Type B pancreatic cell (in vitro differentiated cells): Measurements from ENCODE around the gene ZNF592. TPM values are rescaled to one million over a fixed set of nuclear protein-coding genes. Genes with fewer than 3 reads are reported as not detected.

Experiments used
- DNase-seq: peaks from one replicate; pipeline ENCODE4 v3.0.0; 2021; ENCODE audit warnings: mixed read lengths; ENCODE audit not compliant: unreplicated experiment; ENCODE audit errors: extremely low spot score
- H3K27ac Mint-ChIP-seq: 2 replicates; pipeline ENCODE4 v1.8.0; 2021; ENCODE audit warnings: mild to moderate bottlenecking, mixed read lengths
- H3K27me3 Mint-ChIP-seq: 2 replicates; pipeline ENCODE4 v1.8.0; 2021; ENCODE audit warnings: mixed read lengths
- H3K36me3 Mint-ChIP-seq: 2 replicates; pipeline ENCODE4 v1.8.0; 2021; ENCODE audit warnings: mixed read lengths
- H3K4me1 Mint-ChIP-seq: one replicate; pipeline ENCODE4 v1.8.0; 2021; ENCODE audit warnings: mixed read lengths; ENCODE audit not compliant: unreplicated experiment
- H3K4me3 Mint-ChIP-seq: 2 replicates; pipeline ENCODE4 v1.8.0; 2021; ENCODE audit warnings: mild to moderate bottlenecking, mixed read lengths
- H3K9me3 Mint-ChIP-seq: 2 replicates; pipeline ENCODE4 v1.8.0; 2021; ENCODE audit warnings: mixed read lengths
- total RNA-seq: library from RNA; stranded (reverse); gene quantifications from 2 replicates; pipeline ENCODE4 v1.2.1, GENCODE V29; 2021; ENCODE audit warnings: low replicate concordance
- TF ChIP-seq, protein P1 (sequence below): fragments of 200-600 bp; sonication (generic); conservative IDR thresholded peaks from 2 replicates; pipeline ENCODE4 v1.5.0; 2021; ENCODE audit warnings: antibody characterized with exemption, mild to moderate bottlenecking

ZNF592 gene
- total RNA-seq, 1 donor from 2014 or later: 26.8 TPM

GRCh38 chr15:84831613-84832012 is 83.2 kb downstream of the ZNF592 start:
- no peak overlapping the region for H3K4me3 Mint-ChIP-seq
- no peaks in the 10 kb centered on the region for H3K9me3 Mint-ChIP-seq
- no peak for DNase-seq
- no peak overlapping the region for H3K27ac Mint-ChIP-seq
- TF ChIP-seq, protein P1, sequence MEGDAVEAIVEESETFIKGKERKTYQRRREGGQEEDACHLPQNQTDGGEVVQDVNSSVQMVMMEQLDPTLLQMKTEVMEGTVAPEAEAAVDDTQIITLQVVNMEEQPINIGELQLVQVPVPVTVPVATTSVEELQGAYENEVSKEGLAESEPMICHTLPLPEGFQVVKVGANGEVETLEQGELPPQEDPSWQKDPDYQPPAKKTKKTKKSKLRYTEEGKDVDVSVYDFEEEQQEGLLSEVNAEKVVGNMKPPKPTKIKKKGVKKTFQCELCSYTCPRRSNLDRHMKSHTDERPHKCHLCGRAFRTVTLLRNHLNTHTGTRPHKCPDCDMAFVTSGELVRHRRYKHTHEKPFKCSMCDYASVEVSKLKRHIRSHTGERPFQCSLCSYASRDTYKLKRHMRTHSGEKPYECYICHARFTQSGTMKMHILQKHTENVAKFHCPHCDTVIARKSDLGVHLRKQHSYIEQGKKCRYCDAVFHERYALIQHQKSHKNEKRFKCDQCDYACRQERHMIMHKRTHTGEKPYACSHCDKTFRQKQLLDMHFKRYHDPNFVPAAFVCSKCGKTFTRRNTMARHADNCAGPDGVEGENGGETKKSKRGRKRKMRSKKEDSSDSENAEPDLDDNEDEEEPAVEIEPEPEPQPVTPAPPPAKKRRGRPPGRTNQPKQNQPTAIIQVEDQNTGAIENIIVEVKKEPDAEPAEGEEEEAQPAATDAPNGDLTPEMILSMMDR: no peak
- H3K4me1 Mint-ChIP-seq: peaks cover 13% of the 10 kb centered on the region
- H3K36me3 Mint-ChIP-seq: peaks cover 4% of the 10 kb centered on the region
- no peaks in the 10 kb centered on the region for H3K27me3 Mint-ChIP-seq

- no peak overlapping the region for H3K27ac Mint-ChIP-seq
- H3K36me3 Mint-ChIP-seq: peaks cover 4% of the 10 kb centered on the region
- TF ChIP-seq, protein P1: no peak
- peaks cover 13% of the 10 kb centered on the region for H3K4me1 Mint-ChIP-seq
- H3K27me3 Mint-ChIP-seq: no peaks in the 10 kb centered on the region
- H3K4me3 Mint-ChIP-seq: no peak overlapping the region
- no peaks in the 10 kb centered on the region for H3K9me3 Mint-ChIP-seq
- DNase-seq: no peak
Measured at GRCh38 chr15:84832448-84833040, 84.2 kb downstream of the ZNF592 start.

- Mint-ChIP-seq H3K9me3 (no peaks in the 10 kb centered on the region), H3K36me3 (peaks cover 4% of the 10 kb centered on the region), H3K27me3 (no peaks in the 10 kb centered on the region), H3K4me3 (no peak overlapping the region), H3K4me1 (peaks cover 13% of the 10 kb centered on the region), H3K27ac (no peak overlapping the region)
- no peak for DNase-seq
- TF ChIP-seq, protein P1: no peak
Measured at GRCh38 chr15:84833447-84834228, 85.2 kb downstream of the ZNF592 start.

GRCh38 chr15:84834229-84834955 is 86.0 kb downstream of the ZNF592 start:
- DNase-seq: no peak
- Mint-ChIP-seq H3K4me3 (no peak overlapping the region), H3K9me3 (no peaks in the 10 kb centered on the region), H3K36me3 (peaks cover 4% of the 10 kb centered on the region), H3K27me3 (no peaks in the 10 kb centered on the region), H3K4me1 (peaks cover 13% of the 10 kb centered on the region), H3K27ac (no peak overlapping the region)
- TF ChIP-seq, protein P1: no peak

DNA sequence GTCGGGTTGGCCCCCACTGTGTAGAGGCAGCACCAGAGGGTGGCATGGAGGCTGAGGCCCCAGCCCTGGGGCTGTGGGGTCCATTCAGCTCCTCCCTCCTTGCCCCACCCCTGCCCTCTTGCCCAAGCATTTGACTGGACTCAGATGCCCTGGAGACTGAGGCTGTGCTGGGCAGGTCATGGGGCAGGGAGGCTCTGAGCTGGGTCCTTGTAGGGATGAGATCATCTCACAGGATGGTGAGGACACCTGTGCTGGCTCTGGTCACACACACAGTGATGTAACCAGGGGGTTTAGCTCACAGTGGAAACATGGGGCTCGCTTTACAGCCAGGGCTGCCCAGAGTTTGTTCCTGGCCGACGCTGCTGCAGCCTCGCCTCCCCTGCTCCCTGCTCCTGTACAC is 86.6 kb downstream of the ZNF592 start:
- no peaks in the 10 kb centered on the region for H3K27me3 Mint-ChIP-seq
- no peak overlapping the region for H3K4me3 Mint-ChIP-seq
- DNase-seq: no peak
- H3K36me3 Mint-ChIP-seq: peaks cover 4% of the 10 kb centered on the region
- H3K9me3 Mint-ChIP-seq: no peaks in the 10 kb centered on the region
- H3K27ac Mint-ChIP-seq: no peak overlapping the region
- TF ChIP-seq, protein P1: no peak
- peaks cover 13% of the 10 kb centered on the region for H3K4me1 Mint-ChIP-seq
